ENCODE results near the gene GALNT18. TPM values are rescaled to one million over a fixed set of nuclear protein-coding genes. Genes with fewer than 3 reads are reported as not detected.

Gene GALNT18
- total RNA-seq, 1 donor from 2014 or later = 6.6 TPM

DNA sequence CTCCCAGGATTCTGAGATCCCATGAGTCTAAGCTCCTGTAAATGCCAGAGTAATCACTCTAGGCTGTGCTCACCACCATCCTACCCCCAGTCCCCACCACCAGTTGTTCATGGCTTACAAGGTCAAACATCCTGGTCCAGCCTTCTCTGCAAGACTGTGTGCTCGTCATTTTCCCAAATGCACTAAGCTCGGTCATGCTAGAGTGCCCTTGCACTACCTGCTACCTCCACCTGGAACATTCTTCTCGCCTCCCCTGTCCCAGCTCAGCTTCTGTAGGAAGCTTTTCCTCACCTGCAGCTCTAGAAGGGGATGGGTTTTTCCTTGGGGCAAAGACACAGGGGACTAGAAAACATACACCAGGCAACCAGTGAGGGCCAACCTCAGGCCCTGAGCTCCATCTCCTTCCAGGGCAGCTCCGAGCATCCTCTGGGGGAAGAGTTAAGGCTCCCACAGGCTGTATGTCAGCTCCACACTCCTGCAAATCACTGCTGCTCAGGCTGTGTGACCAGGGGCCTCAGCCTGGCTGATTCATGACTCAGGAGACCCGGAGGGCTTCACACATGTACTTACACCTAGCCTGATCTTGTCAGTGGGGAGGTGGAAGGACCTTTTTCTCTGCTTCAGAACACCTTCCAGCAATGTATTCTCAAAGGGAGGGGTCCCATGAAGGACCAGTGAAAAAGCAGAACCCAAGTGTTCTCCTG is 231.6 kb downstream of the GALNT18 start:
- H3K4me3 ChIP-seq (ENCODE audit: low read depth, low read length) = no peak overlapping the region
- H3K27me3 ChIP-seq (ENCODE audit: control insufficient read depth, insufficient read depth, low read length) = no peaks in the 10 kb centered on the region
- H3K36me3 ChIP-seq (ENCODE audit: control insufficient read depth, insufficient read depth, low read length) = no peaks in the 10 kb centered on the region
- TF ChIP-seq, protein P1, sequence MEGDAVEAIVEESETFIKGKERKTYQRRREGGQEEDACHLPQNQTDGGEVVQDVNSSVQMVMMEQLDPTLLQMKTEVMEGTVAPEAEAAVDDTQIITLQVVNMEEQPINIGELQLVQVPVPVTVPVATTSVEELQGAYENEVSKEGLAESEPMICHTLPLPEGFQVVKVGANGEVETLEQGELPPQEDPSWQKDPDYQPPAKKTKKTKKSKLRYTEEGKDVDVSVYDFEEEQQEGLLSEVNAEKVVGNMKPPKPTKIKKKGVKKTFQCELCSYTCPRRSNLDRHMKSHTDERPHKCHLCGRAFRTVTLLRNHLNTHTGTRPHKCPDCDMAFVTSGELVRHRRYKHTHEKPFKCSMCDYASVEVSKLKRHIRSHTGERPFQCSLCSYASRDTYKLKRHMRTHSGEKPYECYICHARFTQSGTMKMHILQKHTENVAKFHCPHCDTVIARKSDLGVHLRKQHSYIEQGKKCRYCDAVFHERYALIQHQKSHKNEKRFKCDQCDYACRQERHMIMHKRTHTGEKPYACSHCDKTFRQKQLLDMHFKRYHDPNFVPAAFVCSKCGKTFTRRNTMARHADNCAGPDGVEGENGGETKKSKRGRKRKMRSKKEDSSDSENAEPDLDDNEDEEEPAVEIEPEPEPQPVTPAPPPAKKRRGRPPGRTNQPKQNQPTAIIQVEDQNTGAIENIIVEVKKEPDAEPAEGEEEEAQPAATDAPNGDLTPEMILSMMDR (IDR thresholded peaks at IDR 0.05; ENCODE audit: insufficient read depth, low read length, poor library complexity, severe bottlenecking) = no peak
- no peak for DNase-seq (ENCODE audit: low read depth)

DNA sequence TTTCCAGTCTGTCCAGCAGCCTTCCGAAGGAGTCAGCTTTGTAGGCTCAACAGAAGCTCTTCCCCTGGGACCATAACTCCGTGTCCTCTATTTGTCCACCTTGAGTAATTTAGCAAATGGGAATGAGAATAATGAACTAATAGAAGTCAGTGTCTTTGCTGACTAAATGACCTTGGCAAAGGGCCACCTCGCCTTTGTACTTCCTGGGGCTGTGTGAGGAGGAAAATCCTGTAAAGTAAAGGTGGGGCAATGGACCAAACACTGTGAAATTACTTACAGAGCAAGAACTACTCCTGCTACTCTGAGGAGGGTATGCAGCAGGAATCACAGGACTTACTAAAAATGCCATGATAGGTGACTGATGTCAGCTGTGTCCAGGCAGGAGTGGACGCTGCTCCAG is 232.6 kb downstream of the GALNT18 start:
- TF ChIP-seq, protein P1 (IDR thresholded peaks at IDR 0.05; ENCODE audit: insufficient read depth, low read length, poor library complexity, severe bottlenecking) = no peak
- no peak for DNase-seq (ENCODE audit: low read depth)
- no peak overlapping the region for H3K4me3 ChIP-seq (ENCODE audit: low read depth, low read length)

DNA sequence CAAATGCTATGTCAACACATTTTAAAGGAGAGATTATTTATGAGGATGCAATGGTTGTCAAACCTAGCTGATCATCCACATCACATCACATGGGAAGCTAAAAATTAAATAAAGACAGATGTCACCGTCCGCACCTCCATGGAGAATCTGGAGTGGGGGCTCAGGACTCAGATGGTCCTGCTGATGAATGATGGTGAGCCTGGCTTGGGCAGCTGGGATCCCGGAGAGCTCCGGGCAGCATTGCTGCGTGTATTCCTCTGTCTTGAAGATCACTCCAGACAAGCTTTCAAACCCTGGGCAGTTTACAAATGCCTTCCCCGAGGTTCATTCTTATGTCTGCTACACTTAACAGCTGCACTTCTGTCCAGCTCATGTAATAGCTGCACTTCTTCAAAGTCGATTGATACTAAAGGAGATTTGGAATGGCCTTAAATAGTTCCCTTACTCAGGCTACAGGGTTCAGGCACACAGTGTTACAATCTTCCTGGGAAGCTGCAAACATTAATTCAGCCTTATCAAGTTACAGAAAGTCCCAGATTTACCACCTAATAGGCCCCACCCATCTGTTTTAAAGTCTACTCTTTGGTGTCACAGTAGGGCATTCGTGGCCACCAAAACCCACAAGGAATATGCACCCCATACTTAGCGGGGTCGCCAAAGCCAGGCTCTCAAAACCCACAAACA is 234.0 kb downstream of the GALNT18 start:
- TF ChIP-seq, protein P1 (IDR thresholded peaks at IDR 0.05; ENCODE audit: insufficient read depth, low read length, poor library complexity, severe bottlenecking) = no peak
- H3K4me3 ChIP-seq (ENCODE audit: low read depth, low read length) = no peak overlapping the region
- no peaks in the 10 kb centered on the region for H3K36me3 ChIP-seq (ENCODE audit: control insufficient read depth, insufficient read depth, low read length)
- H3K27me3 ChIP-seq (ENCODE audit: control insufficient read depth, insufficient read depth, low read length) = no peaks in the 10 kb centered on the region
- no peak for DNase-seq (ENCODE audit: low read depth)

More for the DNA sequence above, 232.6 kb downstream of the GALNT18 start:
- Histone ChIP-seq H3K36me3 (ENCODE audit: control insufficient read depth, insufficient read depth, low read length) (no peaks in the 10 kb centered on the region), H3K27me3 (ENCODE audit: control insufficient read depth, insufficient read depth, low read length) (no peaks in the 10 kb centered on the region)

DNA sequence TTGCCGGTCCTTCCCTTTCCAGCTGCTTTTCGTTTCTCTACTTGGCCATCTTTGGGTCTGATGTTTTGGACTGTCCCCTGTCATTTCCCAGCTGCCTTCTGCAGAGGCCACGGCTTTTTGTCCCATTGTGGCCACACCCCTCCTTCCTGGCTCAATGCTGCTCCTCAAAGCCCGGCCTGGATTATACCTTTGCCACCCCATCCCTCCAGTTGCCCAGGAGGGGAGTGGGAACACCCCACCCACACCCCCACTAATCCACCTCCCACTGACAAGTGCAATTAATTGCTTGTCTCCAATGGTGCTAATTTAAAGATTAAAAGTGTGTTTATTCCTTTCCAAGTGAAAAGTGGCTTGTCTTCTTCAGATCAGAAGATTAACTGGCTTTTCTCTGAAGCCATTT is 234.6 kb downstream of the GALNT18 start:
- DNase-seq (ENCODE audit: low read depth) = no peak
- H3K27me3 ChIP-seq (ENCODE audit: control insufficient read depth, insufficient read depth, low read length) = no peaks in the 10 kb centered on the region
- H3K36me3 ChIP-seq (ENCODE audit: control insufficient read depth, insufficient read depth, low read length) = no peaks in the 10 kb centered on the region
- TF ChIP-seq, protein P1 (IDR thresholded peaks at IDR 0.05; ENCODE audit: insufficient read depth, low read length, poor library complexity, severe bottlenecking) = no peak
- no peak overlapping the region for H3K4me3 ChIP-seq (ENCODE audit: low read depth, low read length)

DNA sequence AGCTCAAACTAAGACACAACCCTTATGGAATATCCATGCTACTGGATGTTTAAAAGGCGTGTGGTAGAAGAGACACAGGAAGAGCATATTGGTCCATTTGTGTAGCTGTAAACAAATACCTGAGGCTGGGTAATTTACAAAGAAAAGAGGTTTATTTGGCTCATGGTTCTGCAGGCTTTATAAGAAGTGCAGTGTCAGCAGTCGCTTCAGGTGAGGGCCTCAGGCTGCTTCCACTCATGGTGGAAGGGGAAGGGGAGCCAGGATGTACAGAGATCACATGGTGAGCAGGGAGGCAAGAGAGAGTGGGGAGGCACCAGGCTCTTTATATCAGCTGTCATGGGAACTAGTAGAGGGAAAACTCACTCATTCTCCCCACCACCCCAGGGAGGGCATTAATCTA is 237.0 kb downstream of the GALNT18 start:
- no peak for DNase-seq (ENCODE audit: low read depth)
- Histone ChIP-seq H3K4me3 (ENCODE audit: low read depth, low read length) (no peak overlapping the region), H3K36me3 (ENCODE audit: control insufficient read depth, insufficient read depth, low read length) (no peaks in the 10 kb centered on the region), H3K27me3 (ENCODE audit: control insufficient read depth, insufficient read depth, low read length) (peaks cover 2% of the 10 kb centered on the region)
- TF ChIP-seq, protein P1 (IDR thresholded peaks at IDR 0.05; ENCODE audit: insufficient read depth, low read length, poor library complexity, severe bottlenecking) = no peak
